GM13977 (cell line): ENCODE measurements around the gene NSMF.

Source experiments
- DNase-seq: peaks from one replicate; pipeline ENCODE4 v3.0.0; 2012; ENCODE audit warnings: low spot score
- CTCF ChIP-seq: IDR thresholded peaks from 2 replicates; pipeline ENCODE4 v1.5.1; 2012; ENCODE audit warnings: mild to moderate bottlenecking, control low read depth; ENCODE audit not compliant: insufficient read depth; ENCODE audit errors: extremely low read depth, missing control alignments
- in situ Hi-C: fragments of 300-500 bp; cut with MboI; formaldehyde crosslinking; loops from one replicate; pipeline ENCODE4 v1.12.0; 2022; ENCODE audit warnings: low sequenced_read_pairs, low pct_unique_long_range_greater_than_20kb, mixed read lengths, inconsistent platforms; ENCODE audit not compliant: unreplicated experiment

Gene NSMF

GRCh38 chr9:137460363-137461315 lies 1.5 kb upstream of the NSMF start:
- DNase-seq, result no peak
- in situ Hi-C loops, result no loop called here
- no peak for TF ChIP-seq CTCF

GRCh38 chr9:137459601-137460362 lies 648 bp upstream of the NSMF start:
- in situ Hi-C loops, result no loop called here
- no peak for DNase-seq
- TF ChIP-seq CTCF, result no peak

- in situ Hi-C loops, result no loop called here
- no peak for DNase-seq
- no peak for TF ChIP-seq CTCF
These were observed 661 bp downstream of the NSMF start for GRCh38 chr9:137458194-137459151.

GRCh38 chr9:137457406-137458193 lies 1.5 kb downstream of the NSMF start:
- in situ Hi-C loops, result no loop called here
- no peak for DNase-seq
- no peak for TF ChIP-seq CTCF

GRCh38 chr9:137456864-137457405 lies 2.2 kb downstream of the NSMF start:
- no peak for DNase-seq
- in situ Hi-C loops, result no loop called here
- TF ChIP-seq CTCF, result no peak
